Suppressor macrophage treated with lipopolysaccharide for 1 hour (primary cell): ENCODE data around the gene KCNQ1.
"Not testable (repeated sequence)": the region's sequence is repeated elsewhere in the genome, so short reads cannot be mapped to it uniquely, and the experiment has no call there.

Experiments
- DNase-seq, 3 donors: peaks; one replicate each; pipeline ENCODE4 v3.0.0-alpha.2; 2020 to 2022

Gene KCNQ1

DNA sequence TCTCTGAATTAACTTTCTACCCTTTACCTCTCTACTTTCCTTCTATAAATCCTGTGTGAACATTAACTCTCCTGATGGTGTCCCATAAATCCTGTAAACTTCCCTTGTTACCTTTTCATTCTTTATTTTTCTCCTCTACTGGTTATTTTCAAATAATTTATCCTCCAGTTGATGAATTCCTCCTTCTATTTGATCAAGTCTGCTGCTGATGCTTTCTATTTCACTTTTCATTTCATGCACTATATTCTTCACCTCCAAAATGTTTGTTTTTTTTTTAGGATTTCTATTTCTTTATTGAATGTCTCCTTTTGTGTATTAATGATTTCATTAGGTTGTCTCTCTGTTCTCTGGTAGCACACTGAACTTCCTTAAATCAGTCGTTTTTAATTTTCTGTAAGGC, 186.4 kb downstream of the KCNQ1 start:
- no peak for DNase-seq

DNA sequence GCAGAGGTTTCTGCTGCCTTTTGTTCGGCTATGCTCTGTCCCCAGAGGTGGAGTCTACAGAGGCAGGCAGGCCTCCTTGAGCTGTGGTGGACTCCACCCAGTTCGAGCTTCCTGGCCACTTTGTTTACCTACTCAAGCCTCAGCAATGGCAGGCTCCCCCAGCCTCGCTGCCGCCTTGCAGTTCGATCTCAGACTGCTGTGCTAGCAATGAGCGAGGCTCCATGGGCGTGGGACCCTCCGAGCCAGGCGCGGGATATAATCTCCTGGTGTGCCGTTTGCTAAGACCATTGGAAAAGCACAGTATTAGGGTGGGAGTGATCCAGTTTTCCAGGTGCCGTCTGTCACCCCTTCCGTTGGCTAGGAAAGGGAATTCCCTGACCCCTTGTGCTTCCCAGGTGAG, 195.0 kb downstream of the KCNQ1 start:
- DNase-seq = not testable (repeated sequence)

DNA sequence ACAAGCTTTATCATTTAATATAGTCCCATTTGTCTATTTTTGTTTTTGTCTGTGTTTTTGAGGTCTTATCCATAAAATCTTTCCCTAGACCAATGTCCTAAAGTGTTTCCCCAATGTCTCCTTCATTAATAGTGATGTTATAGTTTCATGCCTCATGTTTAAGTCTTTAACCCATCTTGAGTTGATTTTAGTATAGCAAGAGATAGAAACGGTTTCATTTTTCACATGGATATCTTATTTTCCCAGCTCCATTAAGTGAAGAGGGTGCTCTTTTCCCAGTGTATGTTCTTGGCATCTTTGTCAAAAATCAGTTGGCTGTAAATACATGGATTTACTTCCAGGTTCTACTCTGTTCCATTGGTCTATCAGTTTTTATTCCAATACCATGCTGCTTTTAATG, 196.8 kb downstream of the KCNQ1 start:
- DNase-seq = no peak

DNA sequence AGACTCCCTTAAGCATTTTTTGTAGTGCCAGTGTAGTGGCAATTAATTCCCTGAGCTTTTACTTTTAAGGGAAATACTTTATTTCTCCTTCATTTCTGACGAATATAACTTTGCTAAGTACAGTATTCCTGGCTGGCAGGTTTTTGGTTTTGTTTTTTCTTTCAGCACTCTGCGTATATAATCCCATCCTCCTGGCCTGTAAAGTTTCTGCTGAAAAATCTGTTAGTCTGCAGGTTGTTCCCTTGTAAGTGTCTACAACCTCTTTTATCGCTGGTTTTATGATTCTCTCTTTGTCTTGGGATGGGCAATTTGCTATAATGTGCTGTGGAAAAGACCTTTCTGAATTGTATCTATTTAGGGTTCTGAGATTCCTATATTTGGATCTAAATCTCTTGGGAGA, 198.9 kb downstream of the KCNQ1 start:
- no peak for DNase-seq

DNA sequence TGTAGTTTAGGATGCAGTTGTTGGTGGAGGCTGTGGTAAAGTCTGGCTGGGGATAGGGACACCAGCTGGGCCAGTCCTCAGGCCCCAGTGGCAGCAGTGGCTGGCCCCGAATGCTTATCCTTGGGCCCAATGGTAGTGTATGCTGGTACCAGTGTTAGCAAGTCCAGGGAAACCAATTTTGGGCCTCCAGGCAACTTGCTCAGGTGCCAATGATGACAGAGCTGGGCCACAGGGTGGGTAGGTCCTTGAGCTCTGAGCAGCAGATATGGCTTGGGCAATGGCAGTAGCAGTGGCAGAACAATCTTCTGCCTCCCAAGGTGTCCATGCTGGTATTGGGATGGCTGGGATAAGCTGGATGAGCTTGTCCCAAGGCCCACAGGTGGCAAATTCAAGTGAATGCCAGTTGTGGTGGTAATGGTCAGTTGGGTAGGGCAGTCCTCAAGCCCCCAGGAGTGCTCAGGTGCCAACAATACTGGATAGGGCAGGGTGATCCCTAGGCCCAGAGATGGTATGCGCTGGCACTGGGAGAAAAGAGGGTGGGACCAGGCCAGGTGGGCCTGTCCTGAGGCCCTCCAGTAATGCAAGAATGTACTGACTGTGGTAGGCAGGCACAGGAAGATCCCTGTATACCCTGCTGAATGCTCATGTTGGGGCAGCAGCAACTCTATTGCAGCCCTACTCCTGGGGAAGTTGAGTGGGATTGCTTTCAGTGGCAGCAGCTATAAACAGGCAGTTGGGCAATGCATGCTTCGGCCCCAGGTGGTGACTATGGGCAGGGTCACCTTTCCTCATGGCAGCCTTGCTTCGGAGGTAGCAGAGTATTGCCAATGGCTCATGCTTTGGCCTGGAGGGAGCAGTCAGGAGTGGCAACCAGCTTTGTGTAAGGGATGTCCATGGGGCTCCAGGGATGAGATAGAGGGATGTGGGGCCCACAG, 200.3 kb downstream of the KCNQ1 start:
- DNase-seq = no peak

DNA sequence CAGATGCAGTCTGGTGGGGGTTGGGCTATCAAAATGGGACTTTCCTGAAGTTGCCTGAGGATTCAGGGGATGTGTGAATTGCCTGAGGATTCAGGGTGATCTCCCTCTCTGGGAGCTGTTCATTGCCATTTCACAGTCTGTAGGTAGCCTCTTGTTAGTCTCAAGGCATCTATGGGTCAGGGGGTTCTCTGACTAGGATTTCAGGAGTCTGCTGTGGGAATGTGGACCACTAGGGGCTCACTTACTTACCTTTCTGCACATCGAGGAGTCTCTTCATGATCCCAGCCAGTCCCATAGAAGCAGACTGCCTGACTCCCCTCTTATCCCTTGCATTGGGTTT, 200.9 kb downstream of the KCNQ1 start:
- no peak for DNase-seq

DNA sequence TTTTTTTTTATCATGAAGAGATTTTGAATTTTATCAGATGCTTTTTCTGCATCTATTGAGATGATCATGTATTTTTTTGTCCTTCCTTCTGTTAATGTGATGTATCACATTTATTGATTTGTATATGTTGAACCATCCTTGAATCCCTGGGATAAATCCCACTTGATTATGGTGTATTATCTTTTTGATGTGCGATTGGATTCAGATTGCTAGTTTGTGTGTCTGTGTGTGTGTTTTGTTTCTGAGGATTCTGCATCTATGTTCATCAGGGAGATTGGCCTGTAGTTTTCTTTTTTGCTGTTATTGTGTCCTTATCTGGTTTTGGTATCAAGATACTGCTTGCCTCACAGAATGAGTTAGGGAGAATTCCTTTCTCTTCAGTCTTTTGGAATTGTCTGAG, 202.4 kb downstream of the KCNQ1 start:
- DNase-seq = no peak

DNA sequence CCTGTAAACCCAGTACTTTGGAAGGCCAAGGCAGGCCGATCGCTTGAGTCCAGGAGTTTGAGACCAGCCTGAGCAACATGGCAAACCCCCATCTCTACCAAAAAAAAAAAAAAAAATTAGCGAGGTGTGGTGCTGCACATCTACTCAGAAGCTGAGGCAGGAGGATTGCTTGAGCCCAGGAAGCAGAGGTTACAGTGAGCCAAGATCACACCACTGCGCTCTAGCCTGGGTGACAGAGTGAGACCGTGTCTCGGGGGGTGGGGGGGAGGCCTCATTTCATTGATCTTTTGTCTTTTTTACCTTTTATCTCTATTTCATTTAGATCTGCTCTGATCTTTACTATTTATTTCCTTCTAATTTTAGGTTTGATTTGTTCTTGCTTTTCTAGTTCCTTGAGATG, 203.1 kb downstream of the KCNQ1 start:
- DNase-seq = no peak

DNA sequence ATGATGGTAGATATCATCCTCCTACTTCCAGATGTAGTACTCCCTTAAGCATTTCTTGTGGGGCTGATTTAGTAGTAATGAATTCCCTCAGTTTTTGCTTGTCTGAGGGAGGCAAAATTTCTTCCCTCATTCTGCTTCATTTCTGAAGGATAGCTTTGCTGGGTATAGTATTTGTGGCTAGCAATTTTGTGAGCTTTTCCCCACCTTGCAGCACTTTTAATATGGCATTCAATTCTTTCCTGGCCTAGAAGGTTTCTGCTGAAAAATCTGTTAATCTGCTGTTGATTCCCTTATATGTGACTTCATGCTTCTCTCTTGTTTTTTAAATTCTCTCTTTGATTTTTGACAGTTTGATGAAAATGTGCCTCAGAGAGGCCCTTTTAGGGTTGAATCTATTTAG, 204.6 kb downstream of the KCNQ1 start:
- no peak for DNase-seq

DNA sequence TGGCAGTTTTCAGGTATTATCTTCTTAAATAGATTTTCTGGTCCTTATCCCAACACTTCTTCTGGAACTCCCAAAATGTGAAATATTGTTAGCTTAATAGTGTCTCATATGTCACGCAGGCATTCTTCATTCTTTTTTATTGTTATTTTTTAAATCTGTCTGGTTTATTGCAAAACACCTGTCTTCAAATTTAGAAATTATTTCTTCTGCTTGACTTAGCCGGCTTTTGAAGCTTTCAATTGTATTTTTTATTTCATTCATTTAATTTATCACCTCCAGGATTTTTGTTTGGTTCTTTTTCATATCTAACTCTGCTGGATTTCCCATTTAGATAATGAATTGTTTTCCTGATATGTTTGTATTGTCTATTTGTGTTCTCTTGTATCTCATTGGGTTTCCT, 205.0 kb downstream of the KCNQ1 start:
- no peak for DNase-seq

DNA sequence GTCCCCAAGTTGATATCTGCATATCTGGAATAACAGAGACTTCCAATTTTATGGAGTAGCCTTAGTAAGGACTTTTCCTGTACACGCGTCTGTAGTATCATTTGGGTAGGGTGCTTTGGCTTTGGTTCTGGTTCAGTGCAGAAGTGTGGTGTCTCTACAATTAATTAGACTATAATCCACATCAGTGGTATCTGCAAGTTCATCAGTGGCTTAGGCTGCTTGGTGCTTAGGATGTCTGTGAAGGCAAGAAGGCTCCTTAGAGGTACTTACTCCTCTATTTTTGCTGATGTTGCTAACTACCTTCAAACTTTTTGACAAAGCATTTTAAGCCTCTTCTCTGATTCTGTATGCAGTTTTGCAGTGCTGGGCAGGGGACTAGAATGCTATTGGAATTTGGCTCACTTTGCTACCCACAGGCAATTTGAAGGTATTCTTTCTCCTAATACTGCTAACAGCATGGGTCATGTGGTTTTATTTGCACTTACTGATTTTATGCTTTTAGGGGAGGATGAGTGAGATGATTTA, 205.6 kb downstream of the KCNQ1 start:
- DNase-seq = no peak

DNA sequence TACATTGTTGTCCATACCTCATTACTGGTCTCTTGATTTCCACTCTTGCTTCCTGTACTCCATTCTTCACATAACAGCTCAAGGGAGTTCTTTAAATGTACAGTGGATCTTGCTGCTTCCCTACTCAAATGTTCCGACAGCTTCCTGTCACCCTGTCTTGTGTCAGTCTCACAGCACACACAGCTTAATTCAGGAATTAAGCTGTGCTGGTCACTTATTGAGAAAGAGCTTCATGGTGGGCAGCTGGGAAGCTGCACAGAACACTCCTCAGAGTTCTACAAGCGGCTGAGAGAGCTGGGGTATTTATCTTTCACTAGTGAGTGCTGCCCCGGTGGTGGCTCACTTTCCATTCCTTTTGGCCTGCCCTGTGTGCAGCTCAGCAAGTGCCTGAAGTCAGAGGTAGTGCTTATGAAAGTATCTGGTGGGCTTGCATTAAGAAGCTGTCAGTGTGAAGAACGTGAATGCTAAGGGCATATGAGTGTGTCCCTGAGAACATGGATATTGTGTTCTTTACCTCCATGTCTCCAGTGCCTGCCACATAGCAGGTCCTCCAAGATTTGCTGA, 206.3 kb downstream of the KCNQ1 start:
- no peak for DNase-seq

DNA sequence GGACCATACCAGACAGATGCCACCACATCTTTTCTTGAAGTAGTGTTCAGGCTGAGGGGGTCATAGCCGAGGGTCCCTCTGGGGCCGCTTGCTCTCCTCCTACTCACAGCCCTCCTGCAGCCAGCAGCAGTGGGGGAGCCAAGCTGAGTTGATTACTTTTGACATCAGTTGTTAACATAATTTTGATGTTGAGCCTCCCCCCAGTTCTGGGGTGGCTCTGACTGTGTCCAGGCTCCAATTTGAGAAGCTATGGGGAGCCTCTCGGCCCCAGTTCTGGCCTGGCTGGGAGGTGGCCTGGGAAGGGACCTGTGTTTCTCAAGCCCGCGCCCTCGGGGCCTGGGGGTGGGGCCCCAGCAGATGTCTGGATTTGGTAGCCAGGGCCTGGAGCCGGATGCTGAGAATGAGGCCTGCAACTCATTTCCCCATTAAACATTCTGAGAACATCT, 207.0 kb downstream of the KCNQ1 start:
- DNase-seq = no peak

DNA sequence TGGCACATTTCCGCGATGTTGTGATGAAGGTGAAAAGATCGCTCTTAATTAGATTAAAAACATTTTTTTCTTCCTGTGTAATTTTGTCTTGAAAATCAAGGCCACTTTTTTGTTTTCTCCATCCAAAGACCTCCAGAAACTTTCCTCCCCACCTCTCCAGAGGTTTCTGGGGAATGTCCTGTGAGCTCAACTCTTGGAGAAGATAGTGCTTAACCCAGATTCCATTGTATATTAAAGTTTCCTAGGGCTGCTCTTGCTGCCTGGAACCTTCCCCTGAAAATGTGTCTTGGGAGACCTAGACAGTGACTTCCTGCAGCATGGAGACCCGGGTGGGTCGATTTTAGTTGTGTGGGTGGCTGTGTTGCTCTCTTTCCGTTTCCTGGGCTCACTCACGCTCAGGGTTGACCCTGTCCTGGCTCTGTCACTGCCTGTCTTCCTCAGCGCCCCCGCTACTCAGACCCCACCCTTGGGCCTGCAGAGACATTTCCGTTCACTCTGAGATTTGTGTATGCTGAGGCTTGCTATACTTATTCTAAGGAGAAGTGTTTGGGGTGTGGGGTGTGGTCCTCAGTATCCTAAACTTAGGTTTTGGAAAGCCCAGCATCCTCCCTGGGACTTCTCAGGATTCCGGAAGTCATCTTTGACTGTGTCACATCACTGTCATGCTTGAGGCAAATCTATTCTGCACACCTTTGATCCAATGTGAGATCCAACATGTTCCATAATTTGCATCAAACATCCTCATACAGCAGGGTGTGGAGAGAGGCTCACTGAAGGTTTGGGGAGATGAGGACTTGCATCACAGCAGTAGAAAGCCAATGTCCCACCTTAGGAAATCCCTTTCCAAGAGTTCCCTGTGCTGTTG, 207.8 kb downstream of the KCNQ1 start:
- no peak for DNase-seq

DNA sequence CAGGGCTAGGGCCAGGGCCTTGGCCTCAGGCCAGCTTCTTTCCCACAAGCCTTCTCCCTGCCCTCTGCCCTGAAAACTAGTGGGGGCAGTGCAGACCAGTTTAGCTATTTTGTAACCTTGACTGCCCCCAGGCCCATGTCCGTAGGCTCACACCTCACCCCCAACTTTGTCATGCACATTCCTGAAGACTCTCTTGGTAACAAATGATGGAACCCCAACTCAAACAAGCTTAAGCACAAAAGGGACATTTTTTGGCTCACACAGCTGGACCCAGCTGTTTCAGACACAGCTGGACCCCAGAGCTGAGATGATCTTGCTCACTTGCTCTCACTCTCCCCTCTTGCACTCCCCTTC, 208.4 kb downstream of the KCNQ1 start:
- no peak for DNase-seq

DNA sequence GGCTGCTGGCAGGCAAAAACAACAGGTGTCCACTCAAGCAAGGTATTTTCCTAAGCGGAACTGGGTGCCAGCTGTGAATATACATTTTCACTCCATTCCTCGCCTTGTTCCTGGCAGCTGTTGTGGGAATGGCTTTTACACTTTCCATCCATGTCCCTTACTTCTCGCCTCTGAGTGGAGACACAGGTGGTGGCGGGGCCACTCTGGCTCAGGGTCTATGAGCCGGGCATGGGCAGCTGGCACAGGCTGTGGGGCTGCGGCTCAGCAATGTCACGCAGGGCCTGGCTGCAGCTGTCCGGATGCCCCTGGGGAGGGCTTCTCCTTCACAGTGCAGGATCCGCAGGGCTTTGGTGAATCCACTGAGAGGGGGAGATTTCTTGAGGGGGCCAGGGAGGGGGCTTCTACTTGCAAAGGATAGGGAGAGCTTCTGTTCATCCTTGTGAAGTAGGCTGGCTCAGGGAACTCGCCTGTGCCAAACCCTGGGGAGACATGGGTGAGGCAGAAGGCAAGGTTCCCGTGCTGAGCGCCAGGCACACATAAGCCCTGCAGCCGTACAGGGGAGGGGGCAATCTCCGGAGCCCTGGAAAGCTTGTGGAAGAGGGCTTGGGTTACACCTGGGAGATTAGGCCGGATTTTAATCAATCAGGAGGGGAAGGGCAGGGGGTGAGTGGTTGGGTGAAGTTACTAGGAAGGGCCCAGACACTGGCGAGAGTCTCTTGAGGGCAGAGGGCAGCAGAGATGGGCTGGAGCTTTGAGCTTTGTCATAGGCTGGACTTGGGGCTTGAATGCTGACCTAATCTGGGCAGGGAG, 209.3 kb downstream of the KCNQ1 start:
- DNase-seq = peak in 2 of 3 donors; percentile 10 to 32

DNA sequence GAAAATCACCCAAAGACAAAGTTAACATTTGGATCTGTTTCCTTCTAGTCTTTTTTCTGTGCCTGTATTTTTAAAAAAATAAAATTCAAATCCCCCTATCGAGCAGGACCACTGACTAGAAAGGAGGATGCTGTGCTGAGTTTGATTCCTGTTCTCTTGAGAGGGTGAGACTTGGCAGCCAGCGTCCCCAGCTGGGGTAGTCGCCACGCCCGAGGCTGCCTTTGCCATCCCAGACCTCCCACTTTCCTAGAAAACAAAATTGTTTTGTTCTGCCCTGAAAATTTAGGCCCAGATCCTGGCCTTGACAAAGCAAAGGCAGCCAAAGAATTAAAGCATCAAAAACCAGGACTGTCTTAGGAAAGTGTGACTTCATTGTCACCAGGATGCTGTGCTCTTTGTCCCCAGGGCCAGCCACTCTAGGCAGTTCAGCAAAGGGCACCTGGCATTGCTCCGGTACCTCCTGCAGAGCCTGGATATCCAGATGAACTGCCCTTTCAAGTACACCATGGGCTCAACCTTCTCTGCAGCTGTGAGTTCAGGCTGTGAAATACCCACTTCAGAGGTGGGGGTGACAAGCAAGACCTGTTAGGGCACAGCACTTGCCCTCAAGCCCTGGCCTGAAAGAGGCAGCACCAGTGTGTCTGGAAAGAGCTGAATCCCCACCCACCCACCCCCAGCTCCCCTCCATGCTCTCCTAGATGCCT, 210.4 kb downstream of the KCNQ1 start:
- DNase-seq = no peak

DNA sequence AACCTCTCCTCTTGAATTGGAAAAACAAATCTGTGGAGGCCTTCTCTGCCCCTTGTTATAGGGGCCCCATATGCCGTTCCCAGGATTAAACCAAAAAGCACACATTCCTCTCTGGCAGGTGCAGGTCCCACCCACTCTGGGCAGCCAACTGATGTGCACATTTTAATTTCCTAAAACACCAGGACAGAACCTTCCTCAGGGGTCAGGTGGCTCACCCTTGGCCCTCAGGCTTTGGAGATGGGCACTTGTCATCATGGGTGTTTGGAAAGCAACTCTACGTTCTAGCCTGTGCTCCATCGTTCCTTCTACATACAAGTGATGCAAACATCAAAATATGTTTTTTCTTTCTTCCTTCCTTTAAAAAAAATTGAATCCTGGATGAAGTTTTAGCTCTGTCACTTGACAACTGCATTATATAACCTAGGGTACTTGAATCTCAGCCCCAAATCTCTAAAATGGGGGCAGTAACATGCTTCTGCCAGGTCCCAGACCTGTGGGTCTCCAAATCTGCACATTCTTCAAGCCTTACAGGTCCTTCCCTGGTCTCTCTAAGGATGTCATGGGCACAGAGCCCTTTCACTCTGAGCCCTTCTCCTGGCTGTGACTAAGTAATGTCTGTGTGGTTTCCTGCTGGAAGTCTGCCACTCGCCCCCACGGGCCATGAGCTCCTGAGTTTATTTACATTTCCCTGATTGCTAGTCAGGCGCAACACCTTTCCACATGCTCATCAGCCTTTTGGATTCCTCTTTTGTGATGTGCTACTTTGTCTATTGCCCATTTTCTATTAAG, 211.2 kb downstream of the KCNQ1 start:
- DNase-seq = peak in 1 of 3 donors; percentile 8

DNA sequence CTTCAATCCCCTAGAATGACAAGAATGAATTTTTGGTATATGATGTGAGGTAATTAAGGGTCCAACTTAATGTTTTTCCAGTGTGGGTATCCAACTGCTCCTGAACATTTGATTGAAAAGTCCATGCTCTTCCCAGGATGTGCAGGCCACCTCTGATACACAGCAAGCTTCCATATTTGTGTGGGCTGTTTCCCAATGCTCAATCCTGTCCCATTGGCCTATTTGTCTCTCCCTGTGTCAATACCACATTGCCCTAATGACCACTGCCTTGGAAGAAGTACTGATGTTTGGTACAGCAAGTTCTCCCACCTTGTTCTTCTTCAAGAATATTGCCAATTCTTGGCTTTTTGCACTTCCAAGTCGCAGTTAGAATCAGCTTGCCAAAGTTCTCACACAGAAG, 212.1 kb downstream of the KCNQ1 start:
- DNase-seq = no peak

DNA sequence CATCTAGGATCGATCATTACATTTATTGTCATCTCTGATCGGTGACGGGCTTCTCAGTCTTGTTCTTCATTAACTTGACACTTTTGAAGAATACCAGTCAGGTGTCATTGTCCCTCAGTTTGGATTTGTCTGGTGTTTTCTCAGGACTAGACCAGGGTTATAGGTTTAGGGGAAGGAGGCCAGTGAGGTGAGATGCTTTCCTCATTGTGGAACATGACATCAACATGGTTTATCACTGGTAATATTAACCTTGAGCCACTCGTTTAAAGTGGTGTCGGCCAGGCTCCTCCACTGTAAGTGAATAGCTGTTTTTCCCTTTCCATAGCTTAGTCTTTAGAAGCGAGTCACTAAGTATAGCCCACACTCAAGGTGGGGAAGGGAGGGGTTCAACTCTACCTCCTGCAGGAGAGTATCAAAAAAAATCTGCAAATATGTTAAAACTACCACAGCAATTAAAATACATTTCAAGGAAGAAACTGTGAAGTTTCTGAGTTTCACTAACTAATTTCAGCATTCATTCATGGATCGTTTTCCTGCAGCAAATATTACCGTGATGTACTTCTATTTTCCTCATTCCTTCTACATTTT, 213.0 kb downstream of the KCNQ1 start:
- DNase-seq = no peak
